HepG2 (cell line): ENCODE measurements around the gene PDK2. TPM values are rescaled to one million over a fixed set of nuclear protein-coding genes. Genes with fewer than 3 reads are reported as not detected.

Source experiments
- ATAC-seq: fragments of 200-7000 bp; cut with Tn5 transposase; 3 replicates; pipeline ENCODE4 v1.9.1; 2020; ENCODE audit warnings: mild to moderate bottlenecking, moderate library complexity
- BruUV-seq: library from RNA; stranded (reverse); fragments of 400-500 nt; replicated peaks from 2 replicates; lab custom pipeline; 2021; lab: Mats Ljungman, UMichigan
- CTCF ChIA-PET: fragments of 300-600 bp; formaldehyde crosslinking; extraction: SDS; loops from one replicate; lab custom pipeline; 2021; ENCODE audit warnings: low total read pairs, inconsistent platforms, low intra/inter-chr PET ratio; lab: Yijun Ruan, JAX
- POLR2A ChIA-PET: fragments of 350-600 bp; sonication (Branson Sonifier 250); formaldehyde crosslinking; loops from one replicate; lab custom pipeline; 2020; ENCODE audit warnings: antibody characterized with exemption, inconsistent platforms; lab: Yijun Ruan, JAX
- DNase-seq: peaks from one replicate; pipeline ENCODE4 v3.0.0-alpha.2; 2015; ENCODE audit warnings: low spot score
- FAIRE-seq: peaks from 3 replicates; lab custom pipeline; 2011; peaks lifted over from hg19 to GRCh38; lab: Jason Lieb, UNC
- H2AFZ ChIP-seq: one replicate; pipeline ENCODE4 v1.6.1; 2011; ENCODE audit warnings: low read length, inconsistent platforms
- H3K27ac ChIP-seq: fragments of 300-600 bp; 3 replicates; pipeline ENCODE4 v1.8.0; 2011; ENCODE audit warnings: mixed run types, mild to moderate bottlenecking, mixed read lengths, low read length, inconsistent platforms; ENCODE audit not compliant: insufficient read depth; ENCODE audit errors: extremely low read length
- H3K27me3 ChIP-seq, 2 experiments: fragments of 200-600 bp in 1 of 2; 2 replicates in 1 of 2; 3 replicates in 1 of 2; pipeline versions ENCODE4 v1.6.0 to v1.8.0; 2011; ENCODE audit warnings: low read length in 2 of 2, mild to moderate bottlenecking in 2 of 2, moderate library complexity in 2 of 2, inconsistent platforms in 1 of 2; ENCODE audit not compliant: insufficient read depth in 2 of 2, control insufficient read depth in 1 of 2
- H3K36me3 ChIP-seq, 2 experiments: fragments of 200-600 bp in 1 of 2; replicated peaks in 1 of 2; 2 replicates in 1 of 2; 3 replicates in 1 of 2; pipeline versions ENCODE4 v1.5.1 to v1.8.0; 2011; ENCODE audit warnings: low read length in 2 of 2, inconsistent platforms in 1 of 2; ENCODE audit not compliant: insufficient read depth in 2 of 2, control insufficient read depth in 1 of 2
- H3K4me1 ChIP-seq: 2 replicates; pipeline ENCODE4 v1.5.1; 2012; ENCODE audit warnings: low read length, inconsistent platforms; ENCODE audit not compliant: insufficient read depth
- H3K4me2 ChIP-seq: 2 replicates; pipeline ENCODE4 v1.6.0; 2011; ENCODE audit warnings: low read depth, low read length, inconsistent platforms
- H3K4me3 ChIP-seq, 3 experiments: fragments of 200-600 bp in 1 of 3; sonication (generic), shearing (Covaris generic) in 1 of 3; replicated peaks in 1 of 3; 2 replicates each; pipeline ENCODE4 v1.5.1; 2011 to 2016; ENCODE audit warnings: low read length in 3 of 3, inconsistent platforms in 2 of 3, low read depth in 2 of 3, mild to moderate bottlenecking in 2 of 3, control low read depth in 1 of 3, mixed read lengths in 1 of 3; ENCODE audit not compliant: insufficient read depth in 1 of 3
- H3K79me2 ChIP-seq: one replicate; pipeline ENCODE4 v1.6.1; 2011; ENCODE audit warnings: low read length, inconsistent platforms; ENCODE audit not compliant: insufficient read depth
- H3K9ac ChIP-seq: 2 replicates; pipeline ENCODE4 v1.6.0; 2011; ENCODE audit warnings: mild to moderate bottlenecking, low read depth, low read length, inconsistent platforms; ENCODE audit not compliant: insufficient read depth
- H3K9me3 ChIP-seq: 2 replicates; pipeline ENCODE4 v1.5.1; 2012; ENCODE audit warnings: mild to moderate bottlenecking, low read length
- H4K20me1 ChIP-seq: 2 replicates; pipeline ENCODE4 v1.6.0; 2011; ENCODE audit warnings: inconsistent platforms, mild to moderate bottlenecking, low read length, moderate library complexity; ENCODE audit not compliant: insufficient read depth
- CBX1 ChIP-seq: IDR thresholded peaks from one replicate; pipeline ENCODE4 v1.6.1; 2016; ENCODE audit warnings: antibody characterized with exemption, low read depth
- CTCF ChIP-seq: sonication (generic); formaldehyde crosslinking; IDR thresholded peaks from 2 replicates; pipeline ENCODE4 v1.5.0; 2020; ENCODE audit warnings: mild to moderate bottlenecking, missing genetic modification reagents, moderate library complexity
- E2F1 ChIP-seq: sonication (generic); formaldehyde crosslinking; IDR thresholded peaks from 2 replicates; pipeline ENCODE4 v1.5.0; 2020; ENCODE audit warnings: missing genetic modification reagents
- E2F5 ChIP-seq: sonication (generic); formaldehyde crosslinking; conservative IDR thresholded peaks from 2 replicates; pipeline ENCODE4 v1.4.0; 2020; ENCODE audit warnings: missing genetic modification reagents
- EHMT2 ChIP-seq: fragments of 200-600 bp; sonication (generic); IDR thresholded peaks from 2 replicates; pipeline ENCODE4 v1.7.0; 2017; ENCODE audit warnings: antibody characterized with exemption, low read depth, low read length, borderline replicate concordance
- HNF1A ChIP-seq, 2 experiments: sonication (generic) in 1 of 2; formaldehyde crosslinking in 1 of 2; IDR thresholded peaks; 2 replicates each; pipeline versions ENCODE4 v1.4.0 to v1.6.1; 2016 to 2020; ENCODE audit warnings: borderline replicate concordance in 1 of 2, low read depth in 1 of 2, mild to moderate bottlenecking in 1 of 2, missing genetic modification reagents in 1 of 2
- MIXL1 ChIP-seq: IDR thresholded peaks from 2 replicates; pipeline ENCODE4 v1.6.1; 2016
- PHB2 ChIP-seq: fragments of 450-650 bp; IDR thresholded peaks from 2 replicates; pipeline ENCODE4 v1.6.1; 2018; ENCODE audit not compliant: partially characterized antibody
- RAD21 ChIP-seq: fragments of 450-650 bp; formaldehyde crosslinking; IDR thresholded peaks from 2 replicates; pipeline ENCODE4 v1.5.0; 2020; ENCODE audit warnings: mild to moderate bottlenecking
- ZBTB20 ChIP-seq: sonication (generic); formaldehyde crosslinking; IDR thresholded peaks from 2 replicates; pipeline ENCODE4 v1.8.1; 2023; ENCODE audit warnings: missing genetic modification reagents, low read depth, mild to moderate bottlenecking, borderline replicate concordance
- ZMAT3 ChIP-seq: sonication (generic); formaldehyde crosslinking; conservative IDR thresholded peaks from 2 replicates; pipeline ENCODE4 v1.7.0; 2021; ENCODE audit warnings: missing genetic modification reagents
- ZNF34 ChIP-seq: sonication (generic); formaldehyde crosslinking; IDR thresholded peaks from 2 replicates; pipeline ENCODE4 v1.4.0; 2020; ENCODE audit warnings: mild to moderate bottlenecking, missing genetic modification reagents, borderline replicate concordance
- ZNF563 ChIP-seq: sonication (generic); formaldehyde crosslinking; IDR thresholded peaks from 2 replicates; pipeline ENCODE4 v1.8.0; 2022; ENCODE audit warnings: mild to moderate bottlenecking, moderate library complexity, missing genetic modification reagents
- ZNF614 ChIP-seq: IDR thresholded peaks from 2 replicates; pipeline ENCODE4 v1.6.1; 2018; ENCODE audit warnings: missing biosample characterization, missing genetic modification reagents, inconsistent platforms, borderline replicate concordance
- ZNF674 ChIP-seq: sonication (generic); formaldehyde crosslinking; IDR thresholded peaks from 2 replicates; pipeline ENCODE4 v1.5.0; 2020; ENCODE audit warnings: low read depth, mild to moderate bottlenecking, missing genetic modification reagents
- WGBS: methylation state at CpG from one replicate; pipeline ENCODE4 v1.1.6; 2017; ENCODE audit warnings: low lambda C conversion rate; 5-methylcytosine and 5-hydroxymethylcytosine counted together
- in situ Hi-C: cut with HindIII; loops from 2 replicates; pipeline ENCODE4 v1.10.0; 2017; ENCODE audit warnings: low pct_unique_long_range_greater_than_20kb; ENCODE audit not compliant: extremely low pct_ligation_motif_present
- intact Hi-C: fragments of 100-400 bp; cut with micrococcal nuclease; formaldehyde crosslinking; loops from one replicate; pipeline ENCODE4 v1.10.0; 2022; ENCODE audit not compliant: unreplicated experiment
- polyA plus RNA-seq, 8 experiments: library from polyadenylated mRNA; depleted of rRNA in 3 of 8; stranded (reverse) in 7 of 8; unstranded in 1 of 8; fragments of >200 nt; fragmentation: Illumina TruSeq in 4 of 8; extraction: Trizol in 4 of 8; gene quantifications; 2 replicates each; pipeline versions ENCODE4 v1.2.1 to v1.2.3, GENCODE V29; 2011 to 2016; ENCODE audit warnings: low read depth in 4 of 8, missing spikeins in 1 of 8, mixed read lengths in 1 of 8; ENCODE audit not compliant: insufficient read depth in 1 of 8
- total RNA-seq, 5 experiments: library from RNA; depleted of rRNA; stranded (reverse); fragments of >200 nt; fragmentation: Illumina TruSeq; extraction: Trizol; gene quantifications; 2 replicates each; pipeline ENCODE4 v1.2.3, GENCODE V29; 2016; ENCODE audit warnings: low read depth in 1 of 5

PDK2 gene
- total and polyA plus RNA-seq, 2 of the 13 experiments (the other 11 are each of a cell fraction or from before 2014, with no cell fraction given): 18.5 to 59.7 TPM

GRCh38 chr17:50143461-50144176 lies 48.5 kb downstream of the PDK2 start (continued):
- TF ChIP-seq HNF1A (IDR thresholded peaks at IDR 0.05; ENCODE audit: low read depth) (no peak), HNF1A (CRISPR knock-in tag; IDR thresholded peaks at IDR 0.05; ENCODE audit: borderline replicate concordance) (no peak), ZNF674 (no peak), ZMAT3 (CRISPR knock-in tag) (no peak), PHB2 (no peak)

GRCh38 chr17:50144355-50144754 lies 49.2 kb downstream of the PDK2 start:
- H3K9ac ChIP-seq: no peak overlapping the region
- no peak overlapping the region for H3K4me3 ChIP-seq
- peaks cover 47% of the 10 kb centered on the region for H3K4me1 ChIP-seq
- no peaks in the 10 kb centered on the region for H3K9me3 ChIP-seq
- no peak overlapping the region for H3K27ac ChIP-seq
- in situ Hi-C loops (no loop called here), intact Hi-C loops (no loop called here)
- POLR2A ChIA-PET: no interaction called here
- H3K4me2 ChIP-seq: no peak overlapping the region
- CTCF ChIA-PET: no interaction called here
- DNase-seq (no peak), FAIRE-seq (no peak), ATAC-seq (no peak)
- BruUV-seq: no TSS peak
- peaks cover 25% of the 10 kb centered on the region for H3K79me2 ChIP-seq
- H3K36me3 ChIP-seq: peaks cover 38 to 54% of the 10 kb centered on the region in 2 experiments
- WGBS: 97% methylated on average over 6 of the region's 6 CpGs
- no peak overlapping the region for H2AFZ ChIP-seq
- H4K20me1 ChIP-seq: peaks cover 17% of the 10 kb centered on the region; the same call in 1 of the 2 replicates
- no peaks in the 10 kb centered on the region for H3K27me3 ChIP-seq
- no peak for TF ChIP-seq ZNF674
- no peak for TF ChIP-seq CBX1
- TF ChIP-seq CTCF: no peak
- TF ChIP-seq MIXL1: no peak
- TF ChIP-seq ZNF614 (CRISPR knock-in tag): no peak
- no peak for TF ChIP-seq ZNF563 (CRISPR knock-in tag)
- TF ChIP-seq E2F1 (CRISPR knock-in tag): no peak
- no peak for TF ChIP-seq RAD21 (CRISPR knock-in tag)
- TF ChIP-seq ZNF34 (CRISPR knock-in tag): no peak
- TF ChIP-seq ZBTB20 (CRISPR knock-in tag): no peak
- no peak for TF ChIP-seq E2F5
- no peak for TF ChIP-seq EHMT2
